Trophoblast cell (in vitro differentiated cells and primary cell): Measurements from ENCODE around the gene EXT2.

Experiments
- DNase-seq, 2 donors: peaks; one replicate each; pipeline ENCODE4 v3.0.0-alpha.2; 2016
- H2AFZ ChIP-seq: 2 replicates; pipeline ENCODE4 v1.6.1; 2013; ENCODE audit warnings: low read length, moderate library complexity, mild to moderate bottlenecking; ENCODE audit not compliant: insufficient read depth, poor library complexity
- H2AK5ac ChIP-seq: 2 replicates; pipeline ENCODE4 v1.6.1; 2013; ENCODE audit warnings: mild to moderate bottlenecking, low read length
- H2BK120ac ChIP-seq: 2 replicates; pipeline ENCODE4 v1.6.1; 2013; ENCODE audit warnings: low read length, mild to moderate bottlenecking, moderate library complexity; ENCODE audit not compliant: insufficient read depth, poor library complexity
- H2BK12ac ChIP-seq: 2 replicates; pipeline ENCODE4 v1.6.1; 2013; ENCODE audit warnings: mild to moderate bottlenecking, low read length, moderate library complexity
- H2BK5ac ChIP-seq: 2 replicates; pipeline ENCODE4 v1.6.1; 2013; ENCODE audit warnings: low read length, low read depth, moderate library complexity, mild to moderate bottlenecking; ENCODE audit not compliant: poor library complexity
- H3K14ac ChIP-seq: 2 replicates; pipeline ENCODE4 v1.6.1; 2013; ENCODE audit warnings: mild to moderate bottlenecking, low read length
- H3K18ac ChIP-seq: 2 replicates; pipeline ENCODE4 v1.6.1; 2013; ENCODE audit warnings: mild to moderate bottlenecking, low read length
- H3K23ac ChIP-seq: 2 replicates; pipeline ENCODE4 v1.6.1; 2013; ENCODE audit warnings: low read length
- H3K27ac ChIP-seq: 2 replicates; pipeline ENCODE4 v1.5.1; 2013; ENCODE audit warnings: low read depth, mild to moderate bottlenecking, inconsistent platforms, low read length, moderate library complexity
- H3K27me3 ChIP-seq: 2 replicates; pipeline ENCODE4 v1.6.1; 2013; ENCODE audit warnings: inconsistent platforms, mild to moderate bottlenecking, low read length, moderate library complexity; ENCODE audit not compliant: insufficient read depth
- H3K36me3 ChIP-seq, 2 experiments: 1 replicate in 1 of 2; 2 replicates in 1 of 2; pipeline ENCODE4 v1.6.1; 2013; ENCODE audit warnings: low read length in 2 of 2, mild to moderate bottlenecking in 2 of 2, moderate library complexity in 1 of 2; ENCODE audit not compliant: insufficient read depth in 2 of 2, control insufficient read depth in 1 of 2
- H3K4ac ChIP-seq: 2 replicates; pipeline ENCODE4 v1.6.1; 2013; ENCODE audit warnings: low read depth, mild to moderate bottlenecking, low read length, moderate library complexity
- H3K4me1 ChIP-seq, 2 experiments: 1 replicate in 1 of 2; 2 replicates in 1 of 2; pipeline ENCODE4 v1.6.1; 2013; ENCODE audit warnings: low read length in 2 of 2, mild to moderate bottlenecking in 2 of 2, moderate library complexity in 1 of 2; ENCODE audit not compliant: insufficient read depth in 2 of 2, control insufficient read depth in 1 of 2
- H3K4me2 ChIP-seq: 2 replicates; pipeline ENCODE4 v1.6.1; 2013; ENCODE audit warnings: inconsistent platforms, mild to moderate bottlenecking, low read length, moderate library complexity
- H3K4me3 ChIP-seq: 2 replicates; pipeline ENCODE4 v1.5.1; 2013; ENCODE audit warnings: mild to moderate bottlenecking, low read depth, low read length, inconsistent platforms
- H3K79me1 ChIP-seq: one replicate; pipeline ENCODE4 v1.6.1; 2013; ENCODE audit warnings: low read length
- H3K79me2 ChIP-seq: 2 replicates; pipeline ENCODE4 v1.6.1; 2013; ENCODE audit warnings: low read length, mild to moderate bottlenecking; ENCODE audit not compliant: control insufficient read depth, insufficient read depth, poor library complexity
- H3K9ac ChIP-seq: 2 replicates; pipeline ENCODE4 v1.6.1; 2013; ENCODE audit warnings: mild to moderate bottlenecking, low read length
- H3K9me3 ChIP-seq: 2 replicates; pipeline ENCODE4 v1.6.1; 2013; ENCODE audit warnings: low read depth, mild to moderate bottlenecking, control low read depth, inconsistent platforms, low read length; ENCODE audit not compliant: insufficient read depth
- H4K12ac ChIP-seq: 2 replicates; pipeline ENCODE4 v1.6.1; 2013; ENCODE audit warnings: low read depth, mild to moderate bottlenecking, low read length, moderate library complexity
- H4K8ac ChIP-seq: 2 replicates; pipeline ENCODE4 v1.6.1; 2013; ENCODE audit warnings: low read depth, mild to moderate bottlenecking, low read length, moderate library complexity
- H4K91ac ChIP-seq: one replicate; pipeline ENCODE4 v1.6.1; 2013; ENCODE audit warnings: low read depth, mild to moderate bottlenecking, low read length, moderate library complexity
- WGBS: extraction: QIAGEN DNeasy Blood & Tissue Kit; methylation state at CpG from one replicate; pipeline ENCODE4 v1.1.7; 2013; ENCODE audit warnings: missing lambda C conversion rate; ENCODE audit not compliant: insufficient read length, insufficient coverage; ENCODE audit errors: extremely low coverage; 5-methylcytosine and 5-hydroxymethylcytosine counted together

EXT2 gene

DNA sequence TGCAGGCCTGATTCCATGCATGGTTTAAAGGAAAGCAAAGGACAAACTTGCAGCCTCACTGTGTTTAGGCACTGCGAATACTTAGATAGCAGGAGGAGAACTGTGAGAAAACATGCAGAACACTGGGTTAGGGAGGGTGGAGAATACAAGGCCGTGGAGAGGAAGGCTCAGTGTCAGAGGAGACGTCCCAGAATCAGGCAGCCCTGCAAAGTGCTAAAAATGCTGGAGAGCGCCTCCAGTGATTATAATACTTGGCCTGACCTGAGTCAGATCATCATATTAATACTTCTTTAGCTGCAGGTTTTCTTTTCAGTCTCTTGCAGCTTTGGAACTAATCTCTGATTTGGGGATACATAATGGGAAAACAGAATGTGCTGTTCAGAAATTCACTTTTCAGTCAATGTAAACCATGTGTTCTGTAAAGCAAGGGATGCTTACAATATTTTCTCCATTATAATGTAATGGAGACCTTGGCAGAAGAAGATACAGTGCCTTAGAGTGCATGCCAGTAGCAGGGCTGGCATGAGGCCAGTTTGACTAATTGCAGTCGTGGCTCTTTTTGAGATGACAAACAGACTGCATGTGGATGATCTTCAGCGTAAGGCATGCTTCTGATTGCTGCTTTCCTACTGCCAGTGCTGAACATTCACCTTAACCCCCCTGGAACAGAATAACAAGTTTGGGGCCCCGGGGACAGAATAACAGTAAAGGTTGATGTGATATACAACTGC lies 16.8 kb downstream of the EXT2 start:
- H3K4me1 ChIP-seq: no peaks in the 10 kb centered on the region
- no peak overlapping the region for H3K14ac ChIP-seq
- H3K4me2 ChIP-seq: no peak overlapping the region
- no peak overlapping the region for H2BK120ac ChIP-seq
- H3K27me3 ChIP-seq: no peaks in the 10 kb centered on the region
- no peak overlapping the region for H3K4ac ChIP-seq
- DNase-seq: no peak
- H3K18ac ChIP-seq: no peak overlapping the region
- H4K12ac ChIP-seq: no peak overlapping the region
- no peak overlapping the region for H3K23ac ChIP-seq
- H2AK5ac ChIP-seq: no peak overlapping the region
- H3K4me3 ChIP-seq: no peak overlapping the region
- no peak overlapping the region for H4K8ac ChIP-seq
- H2BK12ac ChIP-seq: no peak overlapping the region
- no peak overlapping the region for H3K27ac ChIP-seq
- H2BK5ac ChIP-seq: no peak overlapping the region
- H3K36me3 ChIP-seq: peaks cover 8 to 22% of the 10 kb centered on the region in 2 experiments
- H3K79me1 ChIP-seq: no peaks in the 10 kb centered on the region
- H2AFZ ChIP-seq: no peak overlapping the region
- H3K9me3 ChIP-seq: no peaks in the 10 kb centered on the region
- H3K79me2 ChIP-seq: no peaks in the 10 kb centered on the region
- H4K91ac ChIP-seq: no peak overlapping the region
- no peak overlapping the region for H3K9ac ChIP-seq
- no CpG with 5 or more reads among the region's 7 CpGs for WGBS

DNA sequence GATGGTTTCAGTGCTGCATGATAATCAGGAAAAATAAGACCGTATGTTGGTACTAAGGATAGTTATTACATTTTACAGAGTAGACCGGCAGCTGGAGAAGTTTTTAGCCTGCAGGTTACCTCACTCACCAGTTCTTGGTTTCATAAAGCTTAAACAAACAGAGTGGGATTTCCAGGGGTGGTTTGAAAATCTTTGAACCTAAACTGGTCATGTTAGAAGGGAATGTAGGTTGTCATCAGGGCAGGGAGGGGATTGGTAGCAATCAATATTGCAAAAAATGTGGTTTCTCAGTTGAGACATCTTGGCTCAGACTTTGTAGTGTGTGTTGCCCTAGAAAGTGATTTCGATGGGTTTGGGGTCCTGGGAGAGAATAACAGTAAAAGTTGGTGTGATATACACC lies 17.5 kb downstream of the EXT2 start:
- H3K4me2 ChIP-seq: no peak overlapping the region
- H2BK5ac ChIP-seq: no peak overlapping the region
- H3K23ac ChIP-seq: no peak overlapping the region
- H3K27me3 ChIP-seq: no peaks in the 10 kb centered on the region
- H3K9ac ChIP-seq: no peak overlapping the region
- no peak overlapping the region for H3K4me3 ChIP-seq
- H3K9me3 ChIP-seq: no peaks in the 10 kb centered on the region
- H3K36me3 ChIP-seq: peaks cover 7 to 18% of the 10 kb centered on the region in 2 experiments
- no peak overlapping the region for H4K8ac ChIP-seq
- H3K4me1 ChIP-seq: no peaks in the 10 kb centered on the region
- H3K79me2 ChIP-seq: no peaks in the 10 kb centered on the region
- H3K4ac ChIP-seq: no peak overlapping the region
- no peak overlapping the region for H3K27ac ChIP-seq
- H2AFZ ChIP-seq: no peak overlapping the region
- no CpG with 5 or more reads among the region's 3 CpGs for WGBS
- no peak overlapping the region for H2BK12ac ChIP-seq
- no peak overlapping the region for H2BK120ac ChIP-seq
- H4K91ac ChIP-seq: no peak overlapping the region
- H2AK5ac ChIP-seq: no peak overlapping the region
- no peak for DNase-seq
- no peak overlapping the region for H4K12ac ChIP-seq
- no peak overlapping the region for H3K14ac ChIP-seq
- no peaks in the 10 kb centered on the region for H3K79me1 ChIP-seq
- H3K18ac ChIP-seq: no peak overlapping the region

DNA sequence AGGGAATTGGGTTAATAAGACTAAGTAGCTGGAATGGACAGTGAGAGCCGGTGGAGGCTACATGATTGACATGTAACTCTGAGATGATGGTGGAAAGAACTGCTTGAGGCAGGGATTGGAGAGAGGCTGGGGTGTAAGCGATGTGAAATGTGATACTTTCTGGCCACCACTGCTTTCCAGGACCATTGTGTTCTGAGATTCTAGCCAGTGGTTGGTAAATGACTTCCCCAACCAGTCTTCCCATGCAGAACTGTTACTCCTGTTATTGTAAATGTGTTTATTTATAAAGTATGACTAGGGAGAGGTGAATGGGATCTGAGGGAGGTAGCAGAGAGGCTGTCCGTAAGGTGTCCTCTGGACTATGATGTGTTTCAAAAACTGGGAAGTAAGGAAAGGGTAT lies 18.1 kb downstream of the EXT2 start:
- Histone ChIP-seq H3K4ac (no peak overlapping the region), H2AFZ (no peak overlapping the region), H4K12ac (no peak overlapping the region), H3K23ac (no peak overlapping the region), H3K27ac (no peak overlapping the region), H3K4me2 (no peak overlapping the region), H2BK120ac (no peak overlapping the region), H3K14ac (no peak overlapping the region), H3K9ac (no peak overlapping the region), H3K79me1 (no peaks in the 10 kb centered on the region), H2AK5ac (no peak overlapping the region), H3K36me3 (peaks cover 4 to 15% of the 10 kb centered on the region in 2 experiments), H4K91ac (no peak overlapping the region), H2BK5ac (no peak overlapping the region), H3K9me3 (no peaks in the 10 kb centered on the region), H3K27me3 (no peaks in the 10 kb centered on the region), H3K4me3 (no peak overlapping the region), H3K79me2 (no peaks in the 10 kb centered on the region), H3K18ac (no peak overlapping the region), H3K4me1 (no peaks in the 10 kb centered on the region), H4K8ac (no peak overlapping the region), H2BK12ac (no peak overlapping the region)
- DNase-seq: no peak
- WGBS: no CpG with 5 or more reads among the region's 3 CpGs

DNA sequence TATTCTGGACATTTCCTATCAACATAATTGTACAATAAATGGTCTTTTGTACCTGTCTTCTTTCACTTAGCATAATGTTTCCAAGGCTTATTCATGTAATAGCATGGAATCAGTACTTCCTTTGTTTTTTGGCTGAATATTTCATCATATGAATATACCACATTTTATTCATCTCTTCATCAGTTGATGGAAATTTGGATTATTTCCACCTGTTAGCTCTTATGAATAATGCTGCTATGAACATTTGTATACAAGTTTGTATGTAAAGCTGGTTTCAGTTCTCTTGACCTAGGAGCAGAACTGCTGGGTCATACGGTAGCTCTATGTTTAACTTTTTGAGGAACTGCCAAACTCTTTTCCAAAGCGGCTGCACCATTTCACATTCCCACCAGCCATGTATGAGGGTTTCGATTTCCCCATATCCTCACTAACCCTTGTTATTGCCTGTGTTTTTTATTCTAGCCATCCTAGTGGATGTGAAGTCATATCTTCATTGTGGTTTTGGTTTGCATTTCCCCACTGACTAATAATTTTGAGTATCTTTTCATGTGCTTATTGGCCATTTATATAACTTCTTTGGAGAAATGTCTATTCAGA lies 20.9 kb downstream of the EXT2 start:
- Histone ChIP-seq H3K9me3 (no peaks in the 10 kb centered on the region), H3K14ac (no peak overlapping the region), H4K8ac (no peak overlapping the region), H3K79me2 (no peaks in the 10 kb centered on the region), H3K23ac (no peak overlapping the region), H2BK12ac (no peak overlapping the region), H3K4me1 (no peaks in the 10 kb centered on the region), H3K4me3 (no peak overlapping the region), H4K91ac (no peak overlapping the region), H3K4me2 (no peak overlapping the region), H3K9ac (no peak overlapping the region), H3K4ac (no peak overlapping the region), H3K27ac (no peak overlapping the region), H2BK5ac (no peak overlapping the region), H3K27me3 (no peaks in the 10 kb centered on the region), H3K79me1 (no peaks in the 10 kb centered on the region), H2AFZ (no peak overlapping the region), H2AK5ac (no peak overlapping the region), H2BK120ac (no peak overlapping the region), H3K36me3 (peaks cover 5 to 12% of the 10 kb centered on the region in 2 experiments), H3K18ac (no peak overlapping the region), H4K12ac (no peak overlapping the region)
- no peak for DNase-seq
- no CpG with 5 or more reads among the region's 3 CpGs for WGBS
